ENCODE measurements around the gene KIF16B.

KIF16B gene

GRCh38 chr20:16412906-16413305 lies 160.3 kb downstream of the KIF16B start:
- no peaks in the 10 kb centered on the region for H3K9me3 ChIP-seq
- no peak overlapping the region for H3K27ac ChIP-seq
- no peaks in the 10 kb centered on the region for H3K27me3 ChIP-seq
- no peak for TF ChIP-seq CTCF (IDR thresholded peaks at IDR 0.05)
- H3K4me3 ChIP-seq (ENCODE audit: low read depth in 1 of 2, low read length in 1 of 2), result no peak overlapping the region
- no peaks in the 10 kb centered on the region for H3K4me1 ChIP-seq (ENCODE audit: control insufficient read depth in 1 of 2, insufficient read depth in 1 of 2, low read depth in 1 of 2, low read length in 1 of 2)
- H3K36me3 ChIP-seq, result no peaks in the 10 kb centered on the region

- Histone ChIP-seq H3K4me3 (ENCODE audit: low read depth in 1 of 2, low read length in 1 of 2) (no peak overlapping the region), H3K9me3 (no peaks in the 10 kb centered on the region), H3K36me3 (no peaks in the 10 kb centered on the region), H3K27ac (no peak overlapping the region), H3K27me3 (no peaks in the 10 kb centered on the region), H3K4me1 (ENCODE audit: control insufficient read depth in 1 of 2, insufficient read depth in 1 of 2, low read depth in 1 of 2, low read length in 1 of 2) (no peaks in the 10 kb centered on the region)
- TF ChIP-seq CTCF (IDR thresholded peaks at IDR 0.05), result no peak
These were observed 161.9 kb downstream of the KIF16B start for GRCh38 chr20:16411361-16411760.

GRCh38 chr20:16410626-16411025 lies 162.6 kb downstream of the KIF16B start:
- Histone ChIP-seq H3K9me3 (no peaks in the 10 kb centered on the region), H3K4me3 (ENCODE audit: low read depth in 1 of 2, low read length in 1 of 2) (no peak overlapping the region), H3K27me3 (no peaks in the 10 kb centered on the region), H3K36me3 (peaks cover 4% of the 10 kb centered on the region), H3K27ac (no peak overlapping the region), H3K4me1 (ENCODE audit: control insufficient read depth in 1 of 2, insufficient read depth in 1 of 2, low read depth in 1 of 2, low read length in 1 of 2) (no peaks in the 10 kb centered on the region)
- TF ChIP-seq CTCF (IDR thresholded peaks at IDR 0.05), result no peak

- Histone ChIP-seq H3K36me3 (peaks cover 4% of the 10 kb centered on the region), H3K27me3 (no peaks in the 10 kb centered on the region), H3K4me1 (ENCODE audit: control insufficient read depth in 1 of 2, insufficient read depth in 1 of 2, low read depth in 1 of 2, low read length in 1 of 2) (no peaks in the 10 kb centered on the region), H3K27ac (no peak overlapping the region), H3K9me3 (no peaks in the 10 kb centered on the region), H3K4me3 (ENCODE audit: low read depth in 1 of 2, low read length in 1 of 2) (no peak overlapping the region)
- no peak for TF ChIP-seq CTCF (IDR thresholded peaks at IDR 0.05)
These were observed 164.3 kb downstream of the KIF16B start for GRCh38 chr20:16408981-16409380.

GRCh38 chr20:16407251-16408067 lies 165.8 kb downstream of the KIF16B start:
- Histone ChIP-seq H3K4me3 (ENCODE audit: low read depth in 1 of 2, low read length in 1 of 2) (no peak overlapping the region), H3K9me3 (no peaks in the 10 kb centered on the region)

More at GRCh38 chr20:16407251-16408067, 165.8 kb downstream of the KIF16B start:
- Histone ChIP-seq H3K27ac (no peak overlapping the region), H3K36me3 (peaks cover 8% of the 10 kb centered on the region), H3K4me1 (ENCODE audit: control insufficient read depth in 1 of 2, insufficient read depth in 1 of 2, low read depth in 1 of 2, low read length in 1 of 2) (no peaks in the 10 kb centered on the region), H3K27me3 (no peaks in the 10 kb centered on the region)
- no peak for TF ChIP-seq CTCF (IDR thresholded peaks at IDR 0.05)

Data from neutrophil (primary cell).